Right atrium auricular region (tissue), 2 donors: ENCODE data around the gene UNC5C. TPM values are rescaled to one million over a fixed set of nuclear protein-coding genes. Genes with fewer than 3 reads are reported as not detected.

Experiments
- DNase-seq: peaks from one replicate; pipeline ENCODE4 v3.0.0-alpha.2; 2019; ENCODE audit warnings: low spot score
- H3K27ac ChIP-seq, 2 donors: fragments of 200-600 bp; sonication (generic); 1 replicate in 1 of 2; 2 replicates in 1 of 2; pipeline ENCODE4 v1.5.1; 2016 to 2019
- H3K27me3 ChIP-seq, 2 donors: fragments of 200-600 bp; sonication (generic); one replicate each; pipeline versions ENCODE4 v1.5.1 to v1.6.0; 2017 to 2019
- H3K36me3 ChIP-seq: fragments of 200-600 bp; sonication (generic); one replicate; pipeline ENCODE4 v1.5.1; 2016
- H3K4me1 ChIP-seq, 2 donors: fragments of 200-600 bp; sonication (generic); one replicate each; pipeline versions ENCODE4 v1.5.1 to v1.6.0; 2017 to 2019
- H3K4me3 ChIP-seq, 2 donors: fragments of 200-600 bp; sonication (generic); 1 replicate in 1 of 2; 2 replicates in 1 of 2; pipeline ENCODE4 v1.5.1; 2017 to 2019; ENCODE audit warnings: mild to moderate bottlenecking in 1 of 2, moderate library complexity in 1 of 2
- H3K9me3 ChIP-seq, 2 donors: fragments of 200-600 bp; sonication (generic); one replicate each; pipeline ENCODE4 v1.5.1; 2019
- CTCF ChIP-seq, 2 donors: fragments of 200-600 bp; sonication (generic); IDR thresholded peaks; one replicate each; pipeline ENCODE4 v1.5.1; 2019; ENCODE audit warnings: antibody characterized with exemption in 2 of 2
- total RNA-seq, 2 donors: library from RNA; depleted of rRNA; stranded (reverse); fragments of >200 nt; gene quantifications; one replicate each; pipeline ENCODE4 v1.1.0, GENCODE V29; 2016

The UNC5C gene
- total RNA-seq, 2 donors from 2014 or later, result 3.8 to 4.6 TPM

- Histone ChIP-seq H3K27ac (no peak overlapping the region), H3K9me3 (no peaks in the 10 kb centered on the region), H3K4me3 (no peak overlapping the region), H3K27me3 (no peaks in the 10 kb centered on the region), H3K4me1 (peaks cover 0 to 5% of the 10 kb centered on the region in 2 donors), H3K36me3 (no peaks in the 10 kb centered on the region)
- TF ChIP-seq CTCF (IDR thresholded peaks at IDR 0.05), result no peak
- no peak for DNase-seq
These were observed 186.7 kb downstream of the UNC5C start for GRCh38 chr4:95362066-95362465.

DNA sequence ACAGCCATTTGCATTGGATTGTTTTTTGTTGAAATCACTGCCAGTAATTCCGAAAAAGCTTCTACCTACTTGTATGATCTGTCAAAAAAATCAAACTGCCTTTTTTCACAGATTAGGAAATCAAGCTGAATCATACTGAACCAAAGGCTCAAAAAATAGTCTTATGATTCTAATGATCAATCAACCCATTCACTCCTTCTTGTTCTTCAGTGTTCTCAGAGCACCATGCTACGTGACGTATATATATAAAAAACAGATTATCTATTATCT is 187.1 kb downstream of the UNC5C start:
- Histone ChIP-seq H3K4me3 (no peak overlapping the region), H3K4me1 (peaks cover 0 to 5% of the 10 kb centered on the region in 2 donors), H3K9me3 (no peaks in the 10 kb centered on the region), H3K36me3 (no peaks in the 10 kb centered on the region), H3K27ac (no peak overlapping the region), H3K27me3 (no peaks in the 10 kb centered on the region)
- no peak for TF ChIP-seq CTCF (IDR thresholded peaks at IDR 0.05)
- DNase-seq, result no peak

GRCh38 chr4:95360906-95361695 is 187.7 kb downstream of the UNC5C start:
- Histone ChIP-seq H3K36me3 (no peaks in the 10 kb centered on the region), H3K27me3 (no peaks in the 10 kb centered on the region), H3K4me3 (no peak overlapping the region), H3K27ac (no peak overlapping the region), H3K4me1 (peaks cover 0 to 5% of the 10 kb centered on the region in 2 donors), H3K9me3 (no peaks in the 10 kb centered on the region)
- TF ChIP-seq CTCF (IDR thresholded peaks at IDR 0.05), result no peak
- no peak for DNase-seq

DNA sequence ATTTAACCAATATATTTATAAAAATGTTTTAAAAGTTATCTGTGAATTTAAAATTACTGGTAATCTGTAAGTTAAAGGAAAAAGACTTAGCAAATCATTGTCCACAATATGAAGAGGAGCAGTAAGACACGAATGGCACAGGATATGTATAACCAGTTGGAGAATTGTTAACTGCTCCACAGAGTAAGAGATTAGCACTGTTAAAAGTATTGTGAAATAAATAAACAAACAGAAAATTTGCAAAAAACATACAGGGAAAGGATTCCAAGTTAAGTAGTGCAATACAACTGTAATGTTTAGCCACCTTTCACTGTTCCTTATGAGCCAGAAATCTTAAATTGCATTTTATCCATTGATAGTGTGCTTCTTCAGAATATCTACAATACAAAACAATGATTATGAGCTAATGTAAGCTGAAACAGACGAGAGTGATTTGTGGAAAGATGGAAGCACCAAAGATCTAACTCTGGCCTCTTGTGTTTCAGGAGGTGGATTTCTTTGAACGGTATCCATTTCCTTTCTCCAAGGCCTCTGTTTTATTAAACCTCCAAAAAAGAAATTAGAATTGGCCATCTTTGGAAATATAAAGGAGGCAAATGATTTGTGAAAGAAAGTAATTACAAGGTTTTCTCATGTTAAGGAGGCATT is 188.4 kb downstream of the UNC5C start:
- Histone ChIP-seq H3K36me3 (no peaks in the 10 kb centered on the region), H3K4me3 (no peak overlapping the region), H3K4me1 (peaks cover 0 to 5% of the 10 kb centered on the region in 2 donors), H3K9me3 (no peaks in the 10 kb centered on the region), H3K27me3 (no peaks in the 10 kb centered on the region), H3K27ac (no peak overlapping the region)
- TF ChIP-seq CTCF (IDR thresholded peaks at IDR 0.05), result no peak
- no peak for DNase-seq

DNA sequence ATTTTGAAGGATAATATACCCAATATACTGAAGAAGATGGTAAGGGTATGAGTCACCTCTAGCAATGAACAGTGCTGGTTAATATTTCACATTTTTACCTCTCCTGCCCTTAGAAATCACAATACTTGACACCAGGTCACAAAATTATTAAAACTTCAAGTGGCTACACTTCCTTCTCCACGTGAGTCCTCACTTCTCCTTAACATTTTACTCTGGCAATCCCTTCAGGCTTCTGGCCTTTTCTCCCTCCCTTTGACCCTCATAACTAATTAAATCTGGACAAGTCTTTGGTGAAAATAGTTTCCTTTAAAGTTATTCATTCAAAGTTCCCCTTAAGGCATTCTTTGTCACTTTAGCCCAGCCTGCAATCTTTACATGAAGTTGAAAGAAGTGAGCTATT is 190.4 kb downstream of the UNC5C start:
- Histone ChIP-seq H3K36me3 (no peaks in the 10 kb centered on the region), H3K9me3 (no peaks in the 10 kb centered on the region), H3K27ac (no peak overlapping the region), H3K4me1 (peaks cover 0 to under 1% of the 10 kb centered on the region in 2 donors), H3K4me3 (no peak overlapping the region), H3K27me3 (no peaks in the 10 kb centered on the region)
- no peak for DNase-seq
- TF ChIP-seq CTCF (IDR thresholded peaks at IDR 0.05), result no peak
